NCI-H1417 treated with DMSO at 0.1 percent for 48 hours (cell line): ENCODE data around the gene IL17F.

Experiments
- DNase-seq: peaks from one replicate; lab custom pipeline; 2025; lab: John Stamatoyannopoulos, UW

The IL17F gene

DNA sequence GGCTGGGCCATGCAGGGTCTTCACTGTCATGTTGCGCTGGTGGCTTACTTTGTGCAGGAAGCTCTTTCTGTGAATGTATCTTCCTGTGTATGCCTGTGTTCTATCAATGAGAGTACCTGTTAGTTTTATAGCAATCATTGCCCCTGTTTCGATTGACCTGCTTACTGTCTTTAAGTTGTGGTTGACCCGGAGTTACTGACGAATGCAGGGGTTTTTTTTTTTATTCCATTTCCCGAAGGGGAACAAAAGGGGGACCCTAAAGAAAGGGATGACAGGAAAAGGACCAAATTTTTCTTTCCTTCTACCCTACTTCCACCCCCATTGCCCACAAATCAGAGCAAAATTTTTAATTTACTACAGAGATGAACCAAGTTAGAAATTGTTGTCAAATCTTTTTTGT, at the start of gene IL17F:
IL17F (minus strand) TSS at position 101 of the 400 bp plus-strand sequence; CDS start at position 30, 71 bp downstream.
- DNase-seq = no peak

DNA sequence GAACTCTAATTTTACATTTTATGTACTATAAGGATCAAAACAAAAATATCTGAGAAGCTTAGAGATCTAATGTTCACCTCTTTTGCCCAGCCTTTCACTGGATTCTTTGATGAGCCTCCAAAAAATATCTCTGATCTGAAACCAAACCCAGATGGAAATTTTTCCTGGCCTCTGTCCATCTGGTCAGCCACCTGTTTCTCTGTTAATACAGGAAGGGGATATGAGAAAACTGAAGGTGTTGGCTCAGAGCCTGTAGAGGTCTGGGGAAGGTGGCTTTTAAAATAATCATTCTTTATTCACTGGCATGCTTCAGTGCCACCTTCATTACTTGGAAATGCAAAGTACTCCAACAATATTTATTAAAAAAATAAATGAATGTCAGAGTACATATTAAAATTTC, 48.8 kb upstream of the IL17F start:
- DNase-seq = no peak

DNA sequence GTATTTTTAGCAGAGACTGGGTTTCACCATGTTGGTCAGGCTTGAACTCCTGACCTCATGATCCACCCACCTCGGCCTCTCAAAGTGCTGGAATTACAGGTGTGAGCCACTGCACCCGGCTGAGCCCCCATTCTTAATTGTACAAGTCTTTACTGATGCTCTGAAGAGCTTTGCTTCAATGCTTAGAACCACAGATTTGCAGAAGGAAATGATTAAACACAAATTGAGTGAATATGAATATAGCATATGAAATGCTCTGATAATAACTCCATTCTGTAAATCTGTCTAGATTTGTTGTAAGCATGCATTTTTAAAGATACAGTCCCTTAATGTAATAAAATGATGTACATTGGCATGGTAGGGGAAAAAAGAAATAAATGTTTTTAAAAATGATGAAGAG, 44.5 kb upstream of the IL17F start:
- no peak for DNase-seq

DNA sequence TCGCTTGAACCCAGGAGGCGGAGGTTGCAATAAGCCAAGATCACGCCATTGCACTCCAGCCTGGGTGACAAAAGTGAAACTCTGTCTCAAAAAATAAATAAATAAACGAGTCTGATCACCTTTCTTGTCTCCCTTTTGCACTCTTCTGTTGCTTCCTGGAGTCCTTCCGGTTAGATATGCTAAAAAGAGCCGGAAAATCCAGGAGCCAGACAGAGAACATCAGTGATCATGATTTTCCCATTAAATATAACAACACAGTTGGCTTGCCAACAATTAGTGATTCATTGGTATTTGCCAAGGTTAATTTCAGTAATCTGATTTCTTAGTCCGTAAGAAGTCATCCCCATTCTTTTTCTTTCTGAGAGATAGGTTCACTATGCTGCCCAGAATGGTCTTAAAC, 43.9 kb upstream of the IL17F start:
- no peak for DNase-seq

DNA sequence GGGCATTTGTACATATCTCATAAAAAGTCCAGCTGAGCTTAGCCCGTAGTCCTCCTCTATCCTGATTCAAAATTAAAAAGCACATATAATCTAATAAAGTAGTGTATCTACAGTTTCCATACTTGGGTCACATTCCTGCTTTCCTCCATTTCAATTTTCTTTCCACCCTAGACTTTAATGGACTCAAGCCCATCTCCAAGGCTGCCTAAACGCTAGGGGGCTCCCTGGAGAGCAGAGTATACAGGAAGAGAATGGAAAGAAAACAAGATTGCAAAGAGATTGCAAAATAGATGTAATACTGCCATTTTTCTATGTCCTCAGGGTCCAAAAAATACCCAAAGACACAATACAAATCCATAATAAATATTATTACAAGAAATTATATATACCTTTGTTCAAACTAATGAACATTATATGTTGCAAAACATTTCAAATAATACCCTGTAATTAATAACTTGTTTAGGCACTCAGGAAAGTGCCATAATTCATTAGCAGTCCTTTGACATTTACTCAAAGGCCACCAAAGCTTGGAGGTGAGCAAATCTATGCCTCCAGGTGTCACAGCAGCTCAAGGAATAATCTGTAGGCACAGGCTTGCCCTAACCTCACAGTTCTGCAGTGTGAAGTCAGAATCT, 42.6 kb upstream of the IL17F start:
- DNase-seq = peak; percentile 76

DNA sequence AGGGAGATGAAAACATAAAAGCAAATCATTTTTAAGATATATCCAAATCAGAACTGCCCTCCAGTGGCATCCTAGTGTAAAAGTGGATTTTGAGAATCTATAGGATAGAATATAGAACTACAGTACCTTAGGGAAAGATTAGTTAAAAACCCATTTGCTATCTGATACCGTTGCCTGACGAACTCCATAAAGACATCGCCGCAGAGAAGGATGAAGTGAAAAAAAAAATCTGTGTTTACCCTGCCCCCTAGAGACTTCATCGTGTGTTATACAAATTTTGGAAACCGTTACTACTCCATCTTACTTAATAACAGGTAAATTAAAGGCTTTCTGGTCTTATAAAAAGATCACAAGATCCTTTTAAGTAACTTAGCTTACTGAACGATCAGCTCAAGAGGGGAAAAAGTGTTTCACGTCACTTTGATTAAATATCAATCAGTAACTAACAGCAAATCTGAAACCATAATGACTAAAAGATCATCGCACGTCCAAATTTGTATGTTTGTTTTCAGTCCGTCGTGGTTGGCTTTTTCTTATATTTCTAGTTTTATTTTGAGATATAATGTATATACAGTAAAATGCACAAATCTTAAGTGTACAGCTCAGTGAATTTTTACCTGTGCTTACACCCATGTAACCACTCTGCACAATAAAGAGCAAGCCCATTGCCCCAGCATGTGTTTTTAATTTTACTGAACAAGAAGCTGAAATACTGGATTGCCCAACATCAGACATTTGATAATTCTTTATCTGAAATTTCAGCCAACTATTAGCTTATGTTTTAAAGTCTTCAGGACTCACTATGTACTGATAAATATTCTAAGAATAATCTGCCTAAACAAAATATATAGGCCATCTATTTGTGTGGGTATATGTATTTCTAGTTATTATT, 41.1 kb upstream of the IL17F start:
- no peak for DNase-seq

DNA sequence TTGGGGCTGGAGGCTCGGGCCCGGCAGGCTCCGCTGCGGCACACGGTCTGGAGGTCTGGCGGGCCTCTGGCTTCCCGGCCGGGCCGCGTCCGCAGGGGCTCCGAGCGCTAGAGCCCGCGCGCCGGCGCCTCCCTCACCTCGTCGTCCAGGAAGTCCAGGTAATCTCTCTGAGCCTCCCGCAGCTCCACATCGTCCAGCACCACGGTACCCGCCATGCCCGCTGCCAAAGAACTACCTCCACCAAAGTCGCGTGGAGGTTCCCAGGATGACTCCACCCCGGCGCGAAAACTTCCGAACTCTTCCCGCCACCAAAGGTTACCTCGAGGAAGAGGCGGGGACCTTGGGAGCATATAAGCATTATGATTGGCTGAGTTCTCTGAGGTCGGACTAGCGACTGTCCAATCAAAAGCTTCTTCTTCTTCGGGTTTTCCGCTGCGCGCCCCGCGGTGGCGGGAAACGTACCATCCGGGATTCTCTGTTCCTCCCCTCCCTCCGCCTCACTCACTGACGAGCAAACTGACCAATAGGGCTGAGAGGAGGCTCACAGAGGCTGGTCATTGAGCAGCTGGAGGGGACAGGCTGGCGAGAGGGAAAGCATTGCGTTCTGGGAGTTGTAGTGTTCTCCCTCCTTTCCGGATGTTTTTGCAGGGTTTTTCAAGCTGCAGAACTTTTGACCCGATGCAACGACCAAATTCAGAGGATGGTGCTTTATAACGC, 40.3 kb upstream of the IL17F start, which contains the start of gene MCM3:
MCM3 (minus strand) TSS at position 283 of the 717 bp plus-strand sequence; CDS start at position 215, 68 bp downstream.
- DNase-seq = peak; percentile 92

DNA sequence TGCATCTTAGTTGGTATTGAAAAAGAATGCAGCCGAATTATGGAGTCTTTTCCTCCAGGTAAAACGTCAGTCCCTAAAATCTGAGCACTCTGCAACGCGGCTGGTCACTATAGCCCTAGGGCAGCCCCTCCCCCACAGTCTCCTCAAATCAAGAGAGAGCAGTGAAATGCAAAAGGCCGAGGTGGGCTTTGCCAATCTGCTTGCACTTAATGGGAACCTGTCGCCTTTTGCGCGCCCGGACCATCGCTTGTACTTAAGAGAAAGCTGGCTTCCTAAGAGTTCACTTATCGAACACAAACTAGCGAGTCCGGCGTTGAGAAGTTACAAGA, 39.8 kb upstream of the IL17F start:
- peak; percentile 21 for DNase-seq

DNA sequence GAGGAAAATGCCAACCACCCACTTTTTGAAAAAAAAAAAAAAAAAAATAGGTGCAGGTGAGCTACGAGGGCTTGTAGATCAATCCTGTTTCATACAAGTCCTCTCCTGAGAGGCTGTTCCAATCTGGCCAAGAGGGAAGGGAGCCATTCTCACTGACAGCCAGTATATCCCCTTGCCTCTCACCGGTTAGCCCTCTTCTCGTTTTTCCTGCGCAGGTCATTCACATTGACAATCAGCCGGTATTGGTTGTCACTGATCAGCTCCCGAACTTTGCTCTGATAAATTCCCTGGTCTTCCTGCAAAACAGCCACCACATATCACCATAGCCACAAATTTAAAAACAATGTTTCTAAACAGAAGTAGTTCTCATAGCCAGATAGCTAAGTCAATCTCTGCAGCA, 38.8 kb upstream of the IL17F start:
- DNase-seq = no peak

DNA sequence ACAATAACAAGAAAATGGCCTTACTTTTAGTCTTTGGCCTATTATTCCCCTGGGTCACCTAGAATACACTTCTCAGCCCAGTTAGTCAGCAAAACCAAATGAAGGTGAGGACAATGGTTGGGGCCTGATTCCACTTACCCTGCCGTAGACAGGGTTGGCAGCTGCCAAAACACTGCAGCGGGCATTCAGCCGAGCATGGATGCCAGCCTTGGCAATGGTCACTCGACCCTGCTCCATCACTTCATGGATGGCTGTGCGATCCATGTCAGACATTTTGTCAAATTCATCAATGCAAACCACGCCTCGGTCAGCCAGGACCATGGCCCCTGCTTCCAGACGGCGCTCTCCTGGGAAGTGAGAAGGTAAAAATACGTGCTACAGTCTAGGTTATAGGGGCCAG, 31.8 kb upstream of the IL17F start:
- no peak for DNase-seq

DNA sequence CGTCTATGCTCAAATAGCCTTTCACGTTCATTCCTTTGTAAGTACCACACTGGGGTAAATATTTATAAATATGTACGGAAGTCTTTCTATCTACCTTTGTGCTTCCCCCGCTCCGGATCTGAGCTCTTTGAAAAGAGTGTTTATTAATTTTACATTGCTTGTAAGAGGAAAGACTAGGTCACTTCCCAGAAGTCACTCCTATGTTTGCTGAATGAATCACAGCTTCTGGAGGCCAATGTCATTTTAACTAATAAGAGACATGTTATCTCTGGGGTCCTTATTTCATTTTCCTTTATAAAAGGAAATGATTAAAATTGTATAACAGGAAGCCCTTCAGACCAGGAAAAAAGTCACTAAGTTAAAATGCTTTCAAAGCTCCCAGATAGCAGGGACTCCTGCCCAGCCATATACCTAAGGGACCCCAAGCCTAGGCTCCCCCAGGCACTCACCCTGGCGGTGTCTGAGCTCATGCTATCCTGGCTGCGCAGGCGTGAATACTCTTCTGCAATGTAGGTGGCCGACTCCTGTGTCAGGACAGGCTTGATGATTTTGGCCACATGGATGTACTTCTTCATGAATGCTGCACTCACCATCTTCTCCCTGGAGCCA, 27.7 kb upstream of the IL17F start:
- DNase-seq = no peak

DNA sequence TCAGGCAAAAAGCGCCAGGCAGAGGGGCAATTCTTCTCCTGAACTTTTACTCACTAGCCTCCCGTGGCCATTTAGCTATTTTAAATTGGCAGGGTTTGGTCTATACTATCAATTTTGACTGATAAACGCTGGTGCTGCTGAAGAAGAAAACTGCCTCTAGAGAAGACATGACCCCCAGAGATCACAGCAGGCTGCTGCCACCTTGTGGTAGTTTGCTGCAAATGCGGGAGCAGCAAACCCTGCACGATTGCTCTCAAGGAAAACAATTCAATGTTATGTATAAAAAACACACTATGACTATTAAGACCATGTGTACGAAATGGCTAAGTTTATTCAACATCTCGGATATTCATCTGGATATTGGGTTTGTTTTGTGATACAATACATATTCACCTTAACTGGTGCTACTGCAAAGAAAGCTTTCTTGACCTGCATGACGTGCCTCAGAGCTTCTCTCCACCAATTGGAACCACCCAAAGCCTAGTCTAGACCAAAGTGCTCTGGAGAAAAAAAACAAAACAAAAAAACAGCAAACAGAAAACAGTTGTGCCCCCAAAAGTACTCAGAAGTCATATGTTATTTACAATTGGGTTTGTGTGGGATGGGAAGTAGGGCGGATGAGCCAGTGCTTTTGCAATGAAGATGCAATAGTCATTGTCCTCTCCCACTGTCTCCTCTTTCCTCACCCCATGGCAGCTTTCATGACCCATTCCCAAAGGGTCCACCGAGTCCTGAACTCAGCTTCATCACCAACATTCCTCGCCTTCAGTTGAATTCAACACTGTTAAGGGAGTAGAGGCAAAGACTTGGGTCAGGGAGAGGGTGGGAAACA, 19.6 kb upstream of the IL17F start:
- no peak for DNase-seq

DNA sequence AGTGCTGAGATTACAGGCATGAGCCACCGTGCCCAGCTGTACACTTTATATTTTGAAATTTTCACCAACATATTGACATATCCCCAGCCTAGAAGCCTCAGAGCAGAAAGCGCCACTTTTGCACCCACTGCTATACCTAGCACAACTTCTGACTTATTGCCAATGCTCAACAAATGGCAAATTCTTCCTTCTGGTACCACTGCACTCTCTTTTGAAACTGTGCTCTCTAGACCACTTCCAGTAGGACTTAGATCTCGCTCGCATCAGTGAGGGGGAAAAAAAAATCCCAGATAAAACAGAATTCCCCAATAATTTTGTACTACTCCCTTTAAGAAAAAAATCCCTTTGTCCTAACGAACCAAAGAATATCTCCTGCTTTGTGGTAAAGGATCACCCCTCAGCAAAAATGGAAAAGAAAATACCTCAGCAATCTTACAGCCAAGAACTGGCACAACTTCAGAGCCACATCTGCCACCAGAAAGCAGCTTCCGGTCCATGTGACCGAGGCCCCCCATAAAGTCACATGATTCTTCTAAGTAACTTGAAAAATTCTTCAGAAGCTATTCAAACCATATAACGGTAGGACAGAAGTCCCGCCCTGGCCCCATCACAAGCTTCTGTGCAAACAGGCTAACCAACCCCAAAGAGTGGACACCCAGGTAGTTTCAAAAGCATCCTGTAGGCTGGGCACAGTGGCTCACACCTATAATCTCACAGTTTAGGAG, 18.5 kb upstream of the IL17F start:
- DNase-seq = no peak

DNA sequence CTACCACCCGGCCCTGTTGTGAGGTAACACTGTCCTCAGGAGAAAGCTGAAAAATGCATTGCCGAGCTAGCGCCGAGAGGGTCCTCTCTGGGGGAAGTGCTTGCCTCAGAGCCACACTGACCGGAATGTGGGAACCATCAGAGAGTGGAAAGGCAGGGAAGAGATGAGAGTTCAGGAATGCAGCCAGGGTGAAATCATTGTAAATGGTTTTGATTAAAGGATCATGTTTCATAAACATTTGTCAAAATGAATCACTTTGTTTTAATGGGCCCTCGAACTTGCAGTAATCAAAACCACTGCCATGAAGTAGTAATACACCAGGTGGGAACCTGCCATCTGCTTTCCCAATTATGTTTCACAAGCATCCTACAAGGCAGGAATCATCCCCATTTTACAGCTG, 16.9 kb upstream of the IL17F start:
- DNase-seq = no peak

DNA sequence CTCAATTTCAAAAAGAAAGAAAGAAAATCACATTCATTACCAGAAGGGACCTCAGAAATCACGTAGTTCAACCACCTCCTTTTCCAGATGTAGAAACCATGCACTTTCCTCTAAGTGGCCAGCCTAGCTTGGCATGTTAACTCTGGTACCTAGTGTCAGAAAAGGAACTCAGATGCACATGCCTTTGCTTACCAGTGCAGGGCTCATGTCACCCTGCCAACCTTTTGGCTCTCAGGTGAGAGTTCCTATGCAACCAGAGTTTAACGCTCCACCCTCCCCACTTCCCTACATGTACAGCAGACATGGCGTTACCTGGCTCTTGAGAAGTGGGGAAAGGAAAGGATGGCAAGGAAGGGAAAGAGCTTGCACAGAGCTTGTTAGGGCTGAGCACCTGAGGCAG, 16.3 kb upstream of the IL17F start:
- DNase-seq = no peak

DNA sequence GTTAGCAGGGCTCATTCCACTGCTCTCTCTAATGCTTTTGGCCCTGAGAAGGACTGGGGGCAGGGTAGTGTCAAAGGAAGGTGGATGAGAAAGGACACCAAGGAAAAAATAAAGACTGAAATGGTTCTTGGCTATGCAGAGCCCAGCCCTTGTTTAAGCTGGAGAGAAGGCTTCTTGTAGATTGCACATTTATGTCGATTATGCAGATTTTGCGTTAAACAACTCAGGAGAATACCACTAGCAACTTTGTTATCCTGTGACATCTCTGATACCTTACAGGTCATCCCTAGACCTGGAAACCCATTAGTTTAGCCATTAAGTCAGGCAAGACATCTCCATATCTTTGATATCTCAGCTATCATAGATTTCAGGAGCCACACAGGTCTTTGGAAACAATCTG, 11.1 kb upstream of the IL17F start:
- DNase-seq = no peak

DNA sequence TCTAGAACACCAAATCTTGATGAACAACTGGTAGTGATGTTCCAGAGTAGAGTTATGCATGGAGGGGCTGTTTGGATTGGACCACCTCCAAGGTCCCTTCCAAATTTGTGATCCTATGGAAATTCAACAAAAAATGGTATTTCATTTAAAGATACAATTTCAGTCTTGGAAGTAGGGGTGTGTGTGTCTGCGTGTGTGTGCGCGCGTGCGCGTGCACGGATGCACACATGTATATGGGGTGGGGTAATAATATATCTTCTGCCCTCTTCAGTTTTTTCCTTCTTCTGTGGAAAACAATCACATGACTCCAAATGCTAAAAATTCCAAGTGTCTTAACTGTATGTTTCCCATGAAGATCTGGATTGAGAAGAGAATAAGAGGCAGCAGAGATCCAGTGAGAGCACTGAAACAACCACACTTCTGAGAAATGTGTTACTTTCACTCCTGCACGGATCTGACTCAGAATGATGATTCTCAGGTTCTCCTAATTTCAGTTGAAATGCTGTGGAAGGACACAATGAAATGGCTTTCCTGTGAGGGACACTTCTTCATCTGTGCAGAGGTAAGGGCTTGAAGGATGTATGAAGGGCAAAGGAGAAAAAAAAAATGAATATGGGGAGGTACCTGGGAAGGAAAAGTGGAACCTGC, 10.6 kb upstream of the IL17F start:
- no peak for DNase-seq

DNA sequence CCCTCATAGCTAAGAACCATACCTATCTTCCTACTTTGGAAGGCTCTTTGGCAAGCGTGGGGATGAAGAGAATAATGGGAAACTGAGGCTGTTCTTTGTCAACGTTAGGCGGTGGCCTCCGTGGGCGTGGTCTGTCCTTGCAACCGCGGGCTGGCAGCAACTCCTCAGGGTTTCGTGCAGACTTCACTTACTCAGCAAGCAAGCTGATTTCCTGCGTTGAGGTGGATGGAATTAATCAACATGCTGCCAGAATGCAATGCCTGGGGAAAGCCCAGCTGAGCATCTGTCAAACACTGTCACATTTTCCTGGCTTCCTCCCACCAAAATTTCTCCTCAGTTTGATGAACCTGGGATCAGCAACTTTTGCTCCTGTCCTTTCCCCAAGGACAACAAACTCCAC, 9.2 kb upstream of the IL17F start:
- no peak for DNase-seq

DNA sequence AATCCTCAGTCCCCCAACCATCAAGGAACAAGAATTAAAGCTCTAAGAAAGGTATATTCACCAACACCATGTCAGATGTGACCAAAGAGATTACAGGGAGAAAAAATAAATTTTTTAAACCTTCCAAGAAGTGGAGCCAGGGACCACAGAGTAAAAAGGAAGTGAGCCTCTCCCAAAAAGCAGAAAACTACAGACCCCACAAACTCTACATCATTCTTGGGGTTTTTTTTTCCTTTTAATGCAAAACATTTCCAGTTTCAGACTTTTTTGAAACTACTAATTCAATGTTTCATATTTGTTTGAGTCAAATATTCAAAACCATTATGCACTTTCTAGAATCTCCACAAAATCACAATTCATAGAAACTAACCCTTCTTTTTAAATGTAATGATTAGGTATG, 6.8 kb upstream of the IL17F start:
- no peak for DNase-seq

DNA sequence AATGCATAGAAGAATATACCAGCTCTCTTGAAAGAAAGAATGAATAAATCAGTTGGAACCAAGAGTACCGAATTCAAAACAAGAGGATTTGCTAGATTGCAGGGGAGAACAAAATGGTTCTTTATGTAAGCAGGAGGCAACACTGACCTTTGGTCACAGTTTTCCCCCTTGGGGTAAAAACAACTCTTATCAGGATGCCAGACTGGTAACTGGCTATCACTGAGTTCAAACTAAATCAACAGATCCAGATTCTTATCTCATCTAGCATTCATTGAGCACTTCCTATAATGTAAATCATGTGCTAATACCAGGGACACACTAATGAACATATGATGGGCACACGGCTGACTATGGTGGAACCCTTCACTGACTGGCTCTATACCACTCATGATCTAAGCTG, 4.8 kb upstream of the IL17F start:
- DNase-seq = no peak
